CD4-positive, alpha-beta T cell treated with Interleukin-6 at 100 ng/mL for 8 hours (primary cell): ENCODE measurements around the gene FAM186B.
"Not testable (repeated sequence)": the region's sequence is repeated elsewhere in the genome, so short reads cannot be mapped to it uniquely, and the experiment has no call there.

Experiments
- DNase-seq: peaks from one replicate; pipeline ENCODE4 v3.0.0-alpha.2; 2020; ENCODE audit warnings: mixed read lengths, low spot score

The FAM186B gene

GRCh38 chr12:49635656-49636055 lies 30.2 kb upstream of the FAM186B start:
- DNase-seq = no peak

GRCh38 chr12:49635036-49635435 lies 29.6 kb upstream of the FAM186B start:
- DNase-seq = no peak

- DNase-seq = no peak
Measured at GRCh38 chr12:49633703-49634345, 28.4 kb upstream of the FAM186B start.

GRCh38 chr12:49632986-49633702 lies 27.7 kb upstream of the FAM186B start:
- DNase-seq = no peak

- no peak for DNase-seq
Measured at GRCh38 chr12:49632401-49632800, 27.0 kb upstream of the FAM186B start.

GRCh38 chr12:49631336-49631907 lies 26.0 kb upstream of the FAM186B start:
- DNase-seq = no peak

- no peak for DNase-seq
Measured at GRCh38 chr12:49627752-49628360, 22.4 kb upstream of the FAM186B start.

- DNase-seq = no peak
Measured at GRCh38 chr12:49626836-49627235, 21.4 kb upstream of the FAM186B start.

- peak; percentile 11 for DNase-seq
Measured at GRCh38 chr12:49626169-49626835, 20.9 kb upstream of the FAM186B start.

- DNase-seq = no peak
Measured at GRCh38 chr12:49624921-49625577, 19.6 kb upstream of the FAM186B start.

GRCh38 chr12:49623142-49623904 lies 17.9 kb upstream of the FAM186B start, which contains the start of gene PRPF40B:
Gene PRPF40B, plus strand, starts transcription at chr12:49623561. Its CDS starts 30 bp downstream, at chr12:49623591.
- peak; percentile 80 for DNase-seq

- peak; percentile 67 for DNase-seq
Measured at GRCh38 chr12:49622501-49623141, 17.2 kb upstream of the FAM186B start.

GRCh38 chr12:49621651-49622500 lies 16.4 kb upstream of the FAM186B start:
- DNase-seq = no peak

GRCh38 chr12:49619286-49619685 lies 13.8 kb upstream of the FAM186B start:
- no peak for DNase-seq

- no peak for DNase-seq
Measured at GRCh38 chr12:49618576-49618975, 13.1 kb upstream of the FAM186B start.

GRCh38 chr12:49616533-49617219 lies 11.2 kb upstream of the FAM186B start:
- no peak for DNase-seq

GRCh38 chr12:49615725-49616124 lies 10.3 kb upstream of the FAM186B start:
- DNase-seq = no peak

- DNase-seq = no peak
Measured at GRCh38 chr12:49612210-49612609, 6.8 kb upstream of the FAM186B start.

GRCh38 chr12:49610785-49611184 lies 5.3 kb upstream of the FAM186B start:
- DNase-seq = not testable (repeated sequence)
